Fibroblast of upper back skin (primary cell): Measurements from ENCODE around the gene PCK2.

Source experiments
- DNase-seq: peaks from one replicate; pipeline ENCODE4 v3.0.0-alpha.2; 2013

Gene PCK2

GRCh38 chr14:24077086-24077485 is 17.0 kb upstream of the PCK2 start:
- no peak for DNase-seq

DNA sequence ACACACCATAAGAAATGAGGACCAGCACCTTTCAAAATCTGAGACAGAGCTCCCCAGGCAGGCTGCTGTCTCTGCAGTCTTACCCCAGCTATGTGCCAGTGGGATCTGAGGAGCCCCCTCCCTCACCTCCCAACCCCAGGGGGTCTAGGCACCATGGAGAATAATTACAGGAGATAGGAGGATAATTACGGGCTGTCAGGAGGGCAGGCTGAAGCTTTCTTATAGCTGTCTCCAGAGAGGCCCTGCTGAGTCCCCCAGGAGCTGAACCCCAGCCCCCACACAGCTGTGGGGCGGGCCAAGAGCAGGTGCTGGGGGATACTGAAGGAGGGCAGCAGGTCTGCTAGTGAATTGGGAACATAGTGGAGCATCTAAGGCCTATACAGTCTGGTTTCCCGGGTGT is 16.0 kb upstream of the PCK2 start:
- DNase-seq = no peak

DNA sequence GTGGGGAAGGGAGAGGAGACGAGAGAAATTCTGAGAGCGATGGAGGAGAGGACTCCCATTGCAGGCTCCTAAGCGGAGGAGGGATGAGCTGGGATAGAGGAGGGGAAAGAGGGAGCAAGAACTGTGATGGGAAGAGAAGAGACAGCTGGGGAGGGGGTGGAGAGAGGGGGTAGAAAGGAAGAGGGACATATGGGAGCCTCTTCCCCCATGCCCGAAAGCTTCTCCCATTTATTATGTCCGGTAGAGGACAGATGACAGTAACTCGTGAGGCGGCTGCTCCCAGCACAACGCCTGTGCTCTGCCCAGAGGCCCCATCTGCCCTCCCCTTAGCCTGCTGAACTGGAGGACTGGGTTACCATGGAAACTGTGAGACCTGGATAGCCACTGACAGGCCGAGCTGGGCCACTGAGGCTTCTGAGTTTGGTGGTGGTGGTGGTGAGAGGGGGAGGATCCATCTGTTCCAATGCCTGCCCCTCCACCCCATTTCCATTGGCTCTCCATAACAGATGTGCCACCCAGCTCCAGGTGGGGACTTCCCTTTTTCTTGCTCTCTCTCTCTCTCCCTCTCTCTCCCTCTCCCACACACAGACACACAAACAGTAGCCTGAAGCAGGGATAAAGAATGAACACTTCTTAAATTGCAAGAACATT is 14.5 kb upstream of the PCK2 start:
- no peak for DNase-seq

DNA sequence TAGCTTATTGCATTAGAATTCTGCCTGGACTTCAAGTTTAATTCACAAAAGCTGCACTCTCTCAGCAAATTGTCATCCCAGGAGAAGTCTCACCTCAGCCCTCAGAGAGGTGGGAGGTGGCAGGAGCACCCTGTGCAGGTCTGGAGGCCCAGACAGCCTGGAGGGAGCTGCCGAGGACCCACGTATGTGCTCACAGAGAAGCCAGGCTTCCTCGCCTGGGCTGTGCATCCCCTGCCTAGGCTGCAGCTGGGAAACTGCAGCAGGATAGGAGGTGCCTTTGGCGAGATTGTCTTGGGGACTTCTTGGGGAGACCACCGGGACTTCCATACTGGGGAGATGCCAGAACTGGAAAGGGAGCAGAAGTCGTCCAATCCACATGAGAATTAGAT is 14.0 kb upstream of the PCK2 start:
- DNase-seq = no peak

DNA sequence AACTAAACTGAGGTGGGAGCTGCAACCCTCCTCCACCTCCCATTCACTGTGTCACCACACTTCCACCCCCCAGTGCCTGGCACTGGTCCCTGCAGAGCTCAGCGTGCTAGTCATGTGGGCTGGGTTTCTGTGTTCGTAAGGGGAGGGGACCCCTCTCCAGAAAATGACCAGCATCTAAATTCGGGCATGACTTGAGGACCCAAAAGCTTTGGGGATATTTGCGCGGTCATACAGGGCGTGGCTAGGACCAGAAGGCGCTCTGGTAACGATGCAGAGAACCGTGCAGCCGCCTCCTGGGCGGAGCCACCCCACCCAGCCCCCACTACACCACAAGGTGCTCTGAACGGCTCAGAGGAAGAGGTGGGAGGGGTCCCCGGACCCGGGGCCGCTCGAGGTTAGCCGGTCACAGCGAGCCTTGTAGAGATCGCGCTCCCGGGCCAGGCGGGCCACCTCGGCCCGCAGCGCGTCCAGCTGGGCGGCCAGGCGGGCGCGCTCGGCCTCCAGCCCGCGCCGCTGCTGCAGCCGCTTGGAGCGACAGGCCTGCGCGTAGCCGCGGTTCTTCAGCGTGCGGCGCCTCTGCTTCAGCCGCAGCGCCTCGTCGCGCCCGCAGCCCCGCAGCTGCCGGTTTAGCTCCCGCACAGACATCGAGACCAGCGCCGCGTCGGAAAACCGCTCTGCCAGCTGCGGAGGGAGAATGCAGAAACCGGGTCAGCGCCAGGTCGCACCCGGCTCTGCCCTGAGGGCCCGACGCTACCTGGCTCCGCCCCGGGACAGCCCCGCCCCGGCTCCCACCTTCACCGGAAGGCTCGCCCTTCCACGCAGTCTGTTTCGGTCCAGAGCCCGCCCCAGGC is 13.0 kb upstream of the PCK2 start:
- no peak for DNase-seq

DNA sequence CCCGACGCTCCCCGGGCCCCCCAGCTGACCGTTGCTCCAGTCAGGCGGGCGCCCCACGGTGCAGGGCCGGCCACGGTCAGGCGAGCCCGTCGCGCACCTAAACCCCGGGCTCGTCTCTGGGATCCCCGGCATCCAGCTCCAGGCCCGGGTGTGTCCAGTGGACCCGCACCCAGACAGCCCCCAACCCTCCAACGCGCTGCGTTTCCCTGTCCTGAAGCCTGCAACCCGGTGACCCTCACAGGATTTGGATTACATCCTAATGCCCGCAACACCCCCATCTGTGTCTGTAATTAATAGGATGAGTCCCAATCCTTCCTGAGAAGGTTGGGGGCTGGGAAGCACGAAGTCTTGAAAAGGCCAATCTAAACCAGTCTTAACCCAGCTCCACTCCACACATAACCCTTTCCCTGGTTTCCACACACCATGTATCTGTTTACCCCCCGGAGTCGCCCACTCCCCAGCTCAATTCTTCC is 12.3 kb upstream of the PCK2 start:
- DNase-seq = no peak

GRCh38 chr14:24082411-24083080 is 11.6 kb upstream of the PCK2 start:
- DNase-seq = no peak

- DNase-seq = no peak
Observed at GRCh38 chr14:24083462-24083861, 10.6 kb upstream of the PCK2 start.

DNA sequence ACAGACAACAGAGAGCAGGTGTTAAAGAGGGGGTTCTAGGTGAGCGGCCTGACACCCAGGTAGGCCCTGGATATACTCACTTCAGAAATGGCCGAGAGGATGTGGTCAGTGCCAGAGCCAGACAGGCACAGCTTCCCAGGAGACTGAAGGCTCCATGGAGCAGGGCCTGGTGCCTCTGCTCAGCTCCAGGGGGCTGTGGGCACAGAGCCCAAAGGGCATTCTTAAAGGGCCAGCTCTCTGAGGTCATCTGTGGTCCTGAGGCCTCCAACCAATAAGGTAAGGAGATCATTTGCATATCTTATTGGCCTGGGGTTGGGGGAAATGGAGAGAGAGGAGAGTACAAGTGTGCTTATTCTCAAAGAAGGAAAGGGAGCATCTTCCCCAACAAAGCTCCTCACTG is 9.7 kb upstream of the PCK2 start:
- no peak for DNase-seq

DNA sequence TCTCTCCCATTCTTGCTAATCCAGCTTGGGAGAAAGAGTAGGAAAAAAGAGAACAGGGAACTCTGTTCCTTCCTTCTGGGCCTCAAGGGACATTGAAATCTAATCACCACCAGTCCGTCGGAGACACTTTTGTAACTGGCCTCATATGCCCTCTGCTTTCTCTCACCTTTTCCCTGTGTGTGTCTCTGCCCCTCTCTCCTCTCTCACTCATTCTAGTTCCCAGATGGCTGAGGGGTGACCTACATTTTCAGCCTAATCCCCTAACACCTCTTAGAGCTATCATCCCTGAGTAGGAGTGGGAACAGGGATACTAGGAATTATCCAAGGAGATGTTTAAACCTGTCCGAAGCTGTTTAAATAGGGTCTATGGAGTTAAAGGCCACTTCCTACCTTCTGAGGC is 8.9 kb upstream of the PCK2 start:
- no peak for DNase-seq

DNA sequence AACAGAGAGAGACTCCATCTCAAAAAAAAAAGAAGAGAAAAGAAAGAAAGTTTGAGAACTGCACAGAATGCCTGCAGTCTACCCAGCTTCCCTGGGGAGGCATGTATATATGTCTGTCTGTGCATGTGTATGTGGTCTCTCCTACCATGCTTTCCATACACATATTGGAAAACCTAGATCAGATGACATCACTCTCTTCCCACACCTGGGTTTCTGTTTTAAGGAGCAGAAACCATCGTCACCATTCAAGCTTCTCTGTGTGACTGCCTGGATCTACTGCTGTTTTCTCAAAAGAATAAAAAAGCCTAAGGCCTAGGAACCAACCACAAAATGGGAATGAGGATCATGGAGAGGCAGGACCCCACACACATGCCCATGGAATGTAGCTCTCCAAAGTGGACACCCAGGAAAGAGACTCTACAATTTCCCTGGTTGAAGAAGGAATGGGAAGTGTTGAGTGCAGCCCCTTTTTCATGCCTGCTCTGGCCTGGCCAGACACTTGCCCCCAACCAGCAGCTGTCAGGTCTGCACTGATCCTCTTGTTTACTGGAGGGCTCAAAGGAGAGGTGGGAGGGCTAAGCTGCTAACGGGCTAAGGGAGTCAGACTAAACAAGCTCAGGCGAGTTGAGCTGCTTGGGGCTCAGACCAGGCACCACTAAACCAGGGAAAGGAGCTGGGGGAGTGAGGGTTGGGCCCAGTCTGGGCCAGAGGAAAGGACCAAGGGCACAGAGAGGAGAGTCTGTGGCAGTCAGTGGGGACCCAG is 7.7 kb upstream of the PCK2 start:
- DNase-seq = no peak

DNA sequence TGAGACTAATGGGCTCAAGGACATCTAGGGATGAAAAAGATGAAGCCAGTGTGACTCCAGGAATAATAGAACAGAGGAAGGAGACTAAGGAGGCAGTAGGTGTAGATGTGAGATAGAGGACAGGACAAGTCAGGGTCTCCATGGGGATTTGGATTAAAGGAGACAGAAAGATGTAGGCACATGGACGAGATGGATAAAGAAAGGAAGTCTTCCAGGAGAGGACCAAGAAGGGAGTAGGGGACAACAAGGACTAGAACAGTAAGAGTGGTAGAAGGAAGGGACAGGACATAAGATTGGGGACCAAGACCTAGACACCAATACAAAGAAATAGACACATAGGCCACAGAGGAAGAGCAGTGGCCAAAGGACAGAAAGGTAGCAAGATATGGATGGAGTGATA is 7.1 kb upstream of the PCK2 start:
- DNase-seq = no peak

- no peak for DNase-seq
Observed at GRCh38 chr14:24088095-24088494, 6.0 kb upstream of the PCK2 start.

DNA sequence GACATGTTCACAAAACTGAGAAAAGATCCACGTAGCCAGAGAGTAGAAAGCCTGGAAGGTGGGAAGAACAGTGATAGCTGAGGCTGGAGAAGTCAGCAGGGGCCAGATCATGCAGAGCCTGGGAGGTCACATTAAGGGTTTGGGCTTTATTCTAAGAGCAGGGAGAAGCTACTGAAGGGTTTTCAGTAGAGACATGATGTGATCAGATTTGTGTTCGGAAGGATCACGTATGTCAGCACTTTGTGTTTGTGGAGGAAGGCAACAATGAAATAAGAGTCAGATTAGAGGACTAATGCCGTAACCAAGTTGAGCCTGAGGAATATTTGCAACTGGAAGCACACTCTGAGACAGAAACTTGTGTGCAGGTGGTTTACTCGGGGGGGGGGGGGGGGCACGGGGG is 4.2 kb upstream of the PCK2 start:
- no peak for DNase-seq

GRCh38 chr14:24092110-24092504 is 2.0 kb upstream of the PCK2 start:
- DNase-seq = no peak

GRCh38 chr14:24092505-24093206 is 1.5 kb upstream of the PCK2 start:
- DNase-seq = no peak

- DNase-seq = no peak
Observed at GRCh38 chr14:24093207-24093900, 757 bp upstream of the PCK2 start.

DNA sequence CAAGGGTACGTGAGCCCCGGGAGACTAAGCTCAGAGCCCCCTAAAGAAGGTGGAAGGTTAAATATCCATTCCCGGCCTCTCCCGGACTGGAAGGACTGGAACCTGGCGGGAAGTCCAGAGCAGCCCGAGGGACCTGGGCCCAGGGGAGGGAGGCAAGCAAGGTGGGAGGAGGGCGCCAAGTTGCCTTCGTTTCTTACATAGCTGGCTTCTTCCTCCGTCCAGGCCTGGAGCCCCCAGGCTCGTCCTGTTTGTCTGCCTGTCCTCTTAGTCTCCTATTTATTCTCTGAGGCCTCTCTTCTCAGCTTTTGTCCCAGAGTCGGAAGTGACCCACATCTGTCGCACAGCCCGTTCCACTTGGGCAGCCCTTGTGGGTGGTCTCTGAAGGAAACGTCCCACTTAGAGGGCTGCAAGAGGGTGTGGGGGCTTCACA is 745 bp downstream of the PCK2 start:
- DNase-seq = no peak

- peak; percentile 61 for DNase-seq
Observed at GRCh38 chr14:24095271-24096068, 1.4 kb downstream of the PCK2 start.

DNA sequence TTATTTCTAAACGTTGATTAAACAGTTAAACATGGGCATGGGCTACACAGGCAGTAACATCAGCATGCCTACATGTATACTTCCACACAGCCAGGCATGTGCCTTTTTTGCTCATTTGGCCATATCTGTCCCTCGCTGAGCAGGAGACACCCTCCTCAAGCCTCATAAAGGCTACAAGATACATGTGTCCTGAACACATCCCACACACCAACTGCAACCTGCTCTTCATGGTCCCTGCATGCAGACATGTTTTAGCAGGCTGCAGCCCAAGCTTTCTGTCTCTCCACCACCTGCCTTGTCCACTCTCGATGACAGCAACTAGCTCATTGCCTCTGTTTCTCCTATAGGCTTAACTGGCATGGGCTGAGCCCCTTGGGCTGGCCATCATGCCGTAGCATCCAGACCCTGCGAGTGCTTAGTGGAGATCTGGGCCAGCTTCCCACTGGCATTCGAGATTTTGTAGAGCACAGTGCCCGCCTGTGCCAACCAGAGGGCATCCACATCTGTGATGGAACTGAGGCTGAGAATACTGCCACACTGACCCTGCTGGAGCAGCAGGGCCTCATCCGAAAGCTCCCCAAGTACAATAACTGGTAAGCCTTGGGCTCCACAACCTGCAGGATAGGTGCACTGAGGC is 2.6 kb downstream of the PCK2 start:
- DNase-seq = no peak
